ENCODE results near the gene RBP5. TPM values are rescaled to one million over a fixed set of nuclear protein-coding genes. Genes with fewer than 3 reads are reported as not detected.

The RBP5 gene
- total RNA-seq, 1 experiment from 2014 or later = 2.7 TPM

GRCh38 chr12:7175493-7175892, 46.8 kb upstream of the RBP5 start:
- Histone ChIP-seq H2AFZ (ENCODE audit: low read length) (no peak overlapping the region), H2BK120ac (ENCODE audit: low read depth, low read length, poor library complexity, severe bottlenecking) (no peak overlapping the region), H3K79me1 (ENCODE audit: insufficient read depth, low read depth, low read length, poor library complexity, severe bottlenecking) (no peaks in the 10 kb centered on the region), H2BK12ac (ENCODE audit: insufficient read length, low read depth, low read length) (no peak overlapping the region), H2BK20ac (ENCODE audit: low read depth, low read length, poor library complexity, severe bottlenecking) (no peak overlapping the region), H3K4me1 (ENCODE audit: insufficient read depth, low read length) (no peaks in the 10 kb centered on the region), H3K23me2 (ENCODE audit: insufficient read length, low read depth, low read length, poor library complexity, severe bottlenecking) (no peaks in the 10 kb centered on the region), H3K27ac (ENCODE audit: insufficient read length, low read depth, low read length) (no peak overlapping the region), H3K14ac (ENCODE audit: insufficient read depth, low read length) (no peak overlapping the region), H3K27me3 (ENCODE audit: insufficient read depth, low read length) (no peaks in the 10 kb centered on the region), H4K20me1 (ENCODE audit: control insufficient read depth, insufficient read depth, insufficient read length) (no peaks in the 10 kb centered on the region), H2AK5ac (ENCODE audit: insufficient read length, low read length) (no peak overlapping the region), H3K18ac (ENCODE audit: insufficient read length, low read depth, low read length) (no peak overlapping the region), H3K23ac (ENCODE audit: insufficient read length, low read depth, low read length) (no peak overlapping the region), H2BK15ac (ENCODE audit: low read depth, low read length) (no peak overlapping the region), H3K9ac (ENCODE audit: extremely low read depth, insufficient read length, low read length) (no peak overlapping the region), H3K79me2 (ENCODE audit: insufficient read depth, low read length) (no peaks in the 10 kb centered on the region), H4K8ac (replicated peaks; ENCODE audit: insufficient read length, low read depth, low read length) (no peak overlapping the region), H2BK5ac (ENCODE audit: insufficient read length, low read length) (no peak overlapping the region), H3K4me2 (ENCODE audit: insufficient read depth, insufficient read length, low read length) (no peak overlapping the region), H3K4ac (ENCODE audit: low read depth, low read length) (no peak overlapping the region), H3K56ac (ENCODE audit: insufficient read length, low read depth, low read length) (no peak overlapping the region), H3K9me3 (ENCODE audit: control insufficient read depth, low read depth, low read length) (peaks cover 27% of the 10 kb centered on the region), H4K91ac (ENCODE audit: insufficient read length, low read depth, low read length) (no peak overlapping the region), H3T11ph (ENCODE audit: low read length) (no peak overlapping the region), H4K5ac (ENCODE audit: insufficient read length, low read depth, low read length) (no peak overlapping the region)
- H3K36me3 Mint-ChIP-seq (ENCODE audit: insufficient read depth in 1 of 3, low read depth in 3 of 3) = peaks cover 0 to 9% (median 3%) of the 10 kb centered on the region in 3 experiments; a peak in 3 of 7 replicates
- H3K4me1 Mint-ChIP-seq = no peaks in the 10 kb centered on the region
- H3K27ac Mint-ChIP-seq = no peak overlapping the region
- H3K4me3 Mint-ChIP-seq = no peak overlapping the region
- H3K27me3 Mint-ChIP-seq (ENCODE audit: low read depth) = peaks cover 15% of the 10 kb centered on the region
- peaks cover 51 to 71% of the 10 kb centered on the region in 2 experiments for H3K9me3 Mint-ChIP-seq
- no peak for DNase-seq
- TF ChIP-seq CTCF (conservative IDR thresholded peaks at IDR 0.05) = no peak
